GF-D8 (cell line): Measurements from ENCODE around the gene EEF1A2.
A peak's percentile ranks its signal among the peaks of the same experiment; 100 is the strongest.

Experiments
- DNase-seq: peaks from one replicate; lab custom pipeline; 2025; lab: John Stamatoyannopoulos, UW

Gene EEF1A2

DNA sequence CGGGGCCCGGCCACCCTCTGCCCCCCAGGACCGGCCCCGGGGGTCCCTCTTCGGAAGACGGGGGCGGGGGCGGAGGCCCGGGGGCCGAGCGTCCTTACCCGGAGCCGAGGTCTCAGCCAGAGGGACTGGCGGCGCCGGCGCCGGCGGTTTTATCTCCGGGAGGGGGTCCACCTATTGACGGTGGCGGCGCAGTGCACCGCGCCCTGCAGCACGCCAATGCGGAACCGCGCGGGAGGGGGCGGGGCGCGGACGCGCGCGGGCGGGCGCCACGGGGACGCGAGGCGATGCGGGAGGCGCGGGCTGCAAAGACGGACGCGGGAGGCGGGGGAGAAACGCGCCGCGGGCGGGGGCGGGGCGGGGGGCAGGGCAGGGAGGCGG is at the start of gene EEF1A2:
Gene EEF1A2 (minus strand): TSS at position 124 of the 378 bp plus-strand sequence. CDS start 1,320 bp downstream, outside the sequence.
- no peak for DNase-seq

DNA sequence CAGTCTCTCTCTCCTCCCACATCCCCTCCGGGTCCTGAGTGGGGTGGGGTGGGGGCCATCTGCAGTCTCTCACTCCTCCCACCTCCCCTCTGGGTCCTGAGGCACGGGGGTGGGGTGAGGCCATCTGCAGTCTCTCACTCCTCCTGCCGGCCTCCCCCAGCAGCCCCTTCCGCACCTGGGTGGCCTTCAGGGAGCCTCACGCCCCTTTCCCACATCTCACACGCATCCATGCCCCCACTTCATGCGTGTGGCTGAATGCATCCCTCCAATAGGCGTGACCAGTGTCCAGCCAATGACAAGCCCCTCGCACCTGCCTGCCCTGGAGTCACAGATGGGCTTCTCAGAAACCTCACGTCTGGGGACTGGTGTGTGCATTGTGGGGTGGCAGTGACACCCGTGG is 49.7 kb upstream of the EEF1A2 start:
- DNase-seq = no peak

DNA sequence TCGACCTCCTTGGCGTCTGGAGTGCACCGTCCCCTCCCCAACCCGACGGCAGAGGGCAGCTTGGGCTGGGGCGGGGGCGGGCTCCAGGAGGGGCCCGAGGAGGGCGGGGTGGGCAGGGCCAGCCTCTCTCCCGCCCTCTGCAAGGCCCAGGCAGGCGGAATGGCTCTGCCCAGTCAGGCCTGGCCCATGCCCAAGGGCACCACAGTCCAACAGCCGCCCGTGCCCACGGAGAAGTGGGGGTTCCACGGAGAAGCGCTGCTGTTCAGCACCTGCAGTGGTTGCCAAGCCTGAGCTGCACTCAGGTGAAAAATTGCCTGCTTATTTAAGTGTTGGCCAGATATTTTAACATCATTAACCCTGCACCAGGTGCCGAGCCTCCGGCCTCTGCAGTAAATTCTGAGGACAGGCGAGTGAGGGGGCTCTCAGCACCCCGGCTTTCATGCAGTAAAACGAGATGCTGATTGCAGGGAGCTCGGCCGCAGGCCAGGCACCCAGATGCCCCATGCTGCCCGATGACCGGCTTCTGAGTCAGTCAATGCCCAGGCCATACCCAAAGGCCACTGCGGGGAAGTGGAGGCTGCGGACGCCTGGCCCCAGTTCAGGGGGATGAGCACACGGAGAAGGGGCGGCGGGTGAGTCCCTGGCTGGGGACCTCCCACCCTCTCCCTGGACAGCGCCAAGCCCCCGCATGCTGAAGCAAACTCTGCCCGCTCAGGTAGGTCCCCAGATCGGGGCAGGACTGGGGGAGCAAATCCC is 49.0 kb upstream of the EEF1A2 start, which contains the start of gene SRMS:
Gene SRMS (minus strand): TSS at position 25 of the 756 bp plus-strand sequence. CDS start 286 bp downstream, outside the sequence.
- no peak for DNase-seq

DNA sequence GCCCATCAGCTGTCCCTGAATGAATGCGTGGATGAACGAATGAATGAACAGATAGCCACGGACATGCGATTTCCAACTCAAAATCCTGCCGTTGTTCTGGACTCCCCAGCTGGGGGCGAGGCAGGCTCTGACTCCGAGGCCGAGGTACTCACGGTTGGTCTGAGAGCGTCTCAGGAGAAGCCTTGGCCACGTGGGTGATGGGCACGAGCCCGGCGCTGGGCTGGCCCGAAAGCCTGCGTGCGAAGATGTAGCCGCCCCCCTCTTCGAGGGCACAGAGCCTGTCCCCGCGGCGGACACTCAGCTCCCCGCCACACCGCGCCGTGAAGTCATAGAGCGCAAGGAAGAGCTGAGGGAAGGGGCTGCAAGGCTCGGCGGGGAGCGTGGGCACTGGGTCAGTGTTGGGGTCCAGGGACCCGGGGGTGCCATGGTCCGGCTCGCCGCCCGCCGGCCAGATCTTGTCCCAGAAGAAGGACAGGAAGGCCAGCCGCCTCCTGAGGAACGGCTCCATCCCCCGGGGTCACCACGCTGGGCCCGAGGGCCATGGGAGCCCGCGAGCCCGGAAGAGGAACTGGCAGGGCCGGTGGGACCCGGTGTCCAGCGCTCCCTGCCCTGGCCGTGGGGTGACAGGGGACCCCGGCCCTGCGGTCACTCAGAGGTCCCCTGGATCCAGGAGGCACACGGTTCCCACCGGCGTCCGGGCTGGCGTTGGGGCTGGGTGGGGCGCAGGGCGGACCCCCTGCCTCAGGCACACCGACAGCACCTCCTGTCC is 48.3 kb upstream of the EEF1A2 start:
- no peak for DNase-seq

DNA sequence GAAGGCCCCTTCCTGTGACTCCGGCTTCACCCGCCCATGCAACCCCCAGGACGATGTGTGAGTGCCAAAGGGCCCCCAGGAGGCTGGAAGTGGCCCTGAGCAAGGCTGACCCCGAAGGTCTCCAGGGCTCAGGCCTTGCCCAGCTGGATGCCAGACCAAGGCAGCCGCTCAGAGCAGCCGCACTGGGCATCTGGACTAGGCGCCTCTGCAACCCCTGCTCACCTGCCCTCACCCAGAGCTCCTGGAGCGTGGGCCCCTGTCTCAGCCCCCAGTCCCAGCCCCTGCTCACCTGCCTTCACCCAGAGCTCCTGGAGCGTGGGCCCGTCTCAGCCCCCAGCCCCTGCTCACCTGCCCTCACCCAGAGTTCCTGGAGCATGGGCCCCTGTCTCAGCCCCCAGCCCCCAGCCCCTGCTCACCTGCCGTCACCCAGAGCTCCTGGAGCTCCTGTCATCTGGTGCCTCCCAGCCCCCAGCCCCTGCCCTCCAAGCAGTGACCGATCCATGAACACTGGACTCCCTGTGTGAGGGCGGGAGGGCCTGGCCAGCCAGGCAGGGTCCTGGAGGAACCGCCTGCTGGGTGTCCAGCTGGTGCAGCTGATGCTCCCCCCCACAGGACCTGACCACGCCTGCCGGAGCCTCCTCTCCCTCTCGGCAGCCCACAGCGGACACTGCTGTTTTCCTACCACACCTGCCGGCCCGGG is 47.5 kb upstream of the EEF1A2 start:
- no peak for DNase-seq

DNA sequence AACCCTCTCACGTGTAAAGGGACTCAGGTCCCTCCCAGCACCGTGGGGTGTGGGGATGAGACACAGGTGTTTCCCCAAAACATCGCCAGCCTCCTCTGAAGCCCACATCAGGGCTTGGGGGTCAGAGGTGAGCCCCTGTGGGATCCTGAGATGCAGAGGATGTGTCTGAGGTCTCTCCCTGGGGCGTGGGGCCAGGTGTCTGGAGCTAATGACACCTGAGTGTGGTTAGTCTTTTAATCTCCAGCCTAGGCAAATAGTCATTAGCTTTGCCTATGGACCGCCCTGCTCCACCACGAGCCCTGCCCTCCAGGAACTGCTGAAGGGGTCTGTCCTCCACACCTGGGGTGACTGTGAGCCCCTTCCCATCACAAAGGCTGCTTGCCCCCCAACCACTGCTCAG is 46.9 kb upstream of the EEF1A2 start:
- DNase-seq = no peak

DNA sequence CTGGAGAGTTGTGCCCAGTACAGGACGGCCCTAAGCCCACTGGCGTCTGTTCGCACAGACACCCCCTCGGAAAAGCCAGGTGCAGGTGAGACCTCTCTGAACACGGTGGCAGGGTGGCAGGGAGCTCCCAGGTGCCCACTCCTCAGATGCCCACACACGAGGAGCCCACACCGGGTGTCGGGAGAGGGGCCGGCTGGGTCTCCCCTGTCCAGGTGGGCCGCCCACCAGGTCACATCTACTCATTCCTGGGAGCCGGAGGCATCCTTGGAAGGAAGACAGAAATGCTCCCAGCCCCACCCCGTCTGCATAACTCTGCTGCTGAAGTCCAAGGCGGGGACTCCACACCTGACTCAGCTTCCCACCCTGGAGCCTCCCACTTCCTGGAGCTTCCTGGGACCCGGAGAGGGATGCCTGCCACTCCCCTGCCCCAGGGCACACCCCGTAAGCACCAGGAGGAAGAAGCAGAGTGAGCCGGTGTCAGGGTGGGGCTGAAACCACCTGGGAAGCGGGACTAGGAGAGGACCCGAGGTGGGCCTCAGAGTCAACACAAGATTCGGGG is 46.2 kb upstream of the EEF1A2 start:
- DNase-seq = no peak

DNA sequence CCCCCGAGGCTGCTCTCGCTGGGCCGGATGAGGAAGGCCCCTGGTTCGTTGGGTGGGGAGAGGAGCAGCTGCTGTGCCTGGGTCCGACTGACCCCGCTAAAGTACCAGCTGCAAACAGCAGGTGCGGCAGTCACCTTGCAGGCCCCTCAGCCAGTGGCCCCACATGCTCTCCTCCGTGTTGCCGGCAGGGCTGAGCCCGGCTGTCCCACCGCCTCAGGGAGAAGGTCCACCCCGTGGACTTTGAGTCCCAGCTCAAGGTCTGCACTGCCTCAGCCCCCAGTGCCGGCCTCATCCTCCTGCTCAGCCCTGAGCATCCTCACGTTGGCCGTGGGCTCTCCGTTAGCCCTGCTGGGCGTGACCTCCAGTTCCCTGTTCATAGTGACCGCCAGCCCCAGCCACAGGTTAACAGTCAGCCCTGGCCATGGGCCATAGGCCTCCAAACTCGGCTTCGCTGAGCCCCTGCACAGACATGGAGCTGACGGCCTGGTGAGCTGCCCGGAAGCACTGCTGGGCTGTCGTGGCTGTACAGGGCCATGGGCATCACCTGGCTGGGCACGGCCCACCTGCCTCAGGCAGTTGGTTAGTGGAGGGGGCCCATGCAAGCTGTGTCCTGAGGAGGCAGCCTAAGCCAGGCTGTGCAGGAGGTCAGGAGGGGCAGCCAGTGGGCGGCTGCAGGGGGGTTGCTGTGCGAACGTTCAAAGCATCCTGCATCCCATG is 45.5 kb upstream of the EEF1A2 start:
- DNase-seq = no peak

DNA sequence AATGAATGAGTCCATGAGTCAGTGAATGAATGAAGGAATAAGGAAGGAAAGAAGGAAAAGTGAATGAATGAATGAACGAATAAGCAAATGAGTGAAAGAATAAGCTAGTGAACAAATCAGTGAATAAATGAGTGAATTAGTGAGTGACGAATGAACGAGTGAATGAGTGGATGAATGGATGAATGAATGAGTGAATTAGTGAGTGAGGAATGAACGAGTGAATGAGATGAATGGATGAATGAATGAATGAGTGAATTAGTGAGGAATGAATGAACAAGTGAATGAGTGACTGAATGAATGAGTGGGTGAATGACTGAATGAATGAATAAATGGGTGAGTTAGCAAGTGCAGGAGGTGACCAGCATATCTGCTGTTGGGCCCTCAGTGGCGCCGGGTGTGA is 44.9 kb upstream of the EEF1A2 start:
- DNase-seq = no peak

DNA sequence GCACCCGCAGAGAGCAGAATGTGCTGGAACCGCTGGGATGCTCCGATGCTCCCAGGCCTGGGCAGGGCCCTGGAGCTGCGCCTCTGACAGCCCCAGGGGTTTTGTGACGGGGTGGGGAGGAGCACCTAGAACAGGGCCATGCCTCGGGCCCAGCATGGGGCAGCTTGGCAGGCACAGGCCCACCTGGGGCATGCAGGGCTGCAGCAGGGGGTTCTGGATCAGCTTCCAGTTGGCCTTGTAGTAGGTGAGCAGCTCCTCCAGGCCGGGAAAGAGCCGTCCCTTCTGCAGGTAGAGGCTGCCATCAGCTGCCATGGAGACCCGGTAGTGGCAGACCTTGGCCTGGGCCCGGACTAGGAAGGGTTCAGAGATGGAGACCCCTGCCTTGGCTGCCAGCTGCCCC is 44.2 kb upstream of the EEF1A2 start:
- DNase-seq = no peak

DNA sequence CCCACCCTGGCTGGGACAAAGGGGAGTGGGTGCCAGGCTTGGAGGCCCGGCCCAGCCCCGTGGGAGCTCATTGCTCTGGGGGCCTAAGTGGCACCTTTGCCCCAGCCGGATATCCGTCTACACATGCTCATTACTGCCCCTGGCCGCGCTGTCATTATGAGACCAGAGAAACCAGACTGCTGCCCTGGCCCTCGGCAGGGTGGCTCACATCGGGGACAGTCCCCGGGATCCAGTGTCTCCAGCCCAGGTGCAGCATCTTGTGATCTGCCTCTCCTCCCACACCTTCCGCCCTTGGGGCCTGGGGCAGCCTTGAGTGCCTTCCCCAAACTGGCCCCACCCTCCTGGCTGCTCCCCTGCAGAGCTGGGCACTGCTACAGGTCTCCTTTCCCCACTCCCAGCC is 43.8 kb upstream of the EEF1A2 start:
- no peak for DNase-seq

DNA sequence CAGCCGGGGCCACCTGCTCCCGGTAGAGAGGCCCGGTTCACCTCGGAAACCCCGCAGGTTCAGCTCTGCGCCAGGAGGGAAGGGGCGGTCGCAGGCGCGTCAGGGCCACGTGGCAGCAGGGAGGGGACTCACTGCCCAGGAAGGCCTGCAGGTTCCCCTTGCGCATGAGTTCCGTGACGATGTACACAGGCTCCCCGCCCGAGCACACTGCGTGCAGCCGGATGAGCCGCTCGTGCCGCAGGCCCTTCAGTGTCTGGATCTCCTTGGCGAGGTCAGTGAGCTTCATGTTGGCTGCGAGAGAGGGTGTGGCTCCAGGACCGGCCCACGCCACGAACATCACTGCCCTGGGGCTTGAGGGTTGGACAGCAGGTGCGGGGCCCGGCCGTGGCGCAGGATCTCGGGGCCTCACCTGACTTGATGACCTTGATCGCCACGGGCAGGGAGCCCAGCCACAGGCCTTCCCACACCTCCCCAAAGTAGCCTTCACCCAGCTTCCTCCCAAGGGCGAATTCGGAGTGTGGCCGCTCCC is 43.2 kb upstream of the EEF1A2 start:
- DNase-seq = no peak

DNA sequence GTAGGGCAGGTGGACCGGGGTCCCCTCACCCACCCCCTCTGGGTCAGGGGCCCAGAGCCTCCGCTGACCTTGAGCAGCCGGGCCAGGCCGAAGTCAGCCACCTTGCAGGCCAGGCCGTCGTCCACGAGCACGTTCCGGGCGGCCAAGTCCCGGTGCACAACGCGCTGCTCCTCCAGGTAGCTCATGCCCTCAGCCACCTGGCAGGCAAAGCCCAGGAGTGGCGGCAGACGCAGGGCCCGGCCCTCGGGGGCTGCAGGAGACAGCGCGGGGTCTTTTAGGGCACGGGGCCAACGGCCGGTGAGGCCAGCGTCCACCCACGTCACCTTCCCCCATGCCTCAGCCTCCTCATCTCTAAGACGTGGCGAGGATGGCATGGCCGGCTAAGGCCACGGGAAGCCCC is 42.5 kb upstream of the EEF1A2 start:
- no peak for DNase-seq

DNA sequence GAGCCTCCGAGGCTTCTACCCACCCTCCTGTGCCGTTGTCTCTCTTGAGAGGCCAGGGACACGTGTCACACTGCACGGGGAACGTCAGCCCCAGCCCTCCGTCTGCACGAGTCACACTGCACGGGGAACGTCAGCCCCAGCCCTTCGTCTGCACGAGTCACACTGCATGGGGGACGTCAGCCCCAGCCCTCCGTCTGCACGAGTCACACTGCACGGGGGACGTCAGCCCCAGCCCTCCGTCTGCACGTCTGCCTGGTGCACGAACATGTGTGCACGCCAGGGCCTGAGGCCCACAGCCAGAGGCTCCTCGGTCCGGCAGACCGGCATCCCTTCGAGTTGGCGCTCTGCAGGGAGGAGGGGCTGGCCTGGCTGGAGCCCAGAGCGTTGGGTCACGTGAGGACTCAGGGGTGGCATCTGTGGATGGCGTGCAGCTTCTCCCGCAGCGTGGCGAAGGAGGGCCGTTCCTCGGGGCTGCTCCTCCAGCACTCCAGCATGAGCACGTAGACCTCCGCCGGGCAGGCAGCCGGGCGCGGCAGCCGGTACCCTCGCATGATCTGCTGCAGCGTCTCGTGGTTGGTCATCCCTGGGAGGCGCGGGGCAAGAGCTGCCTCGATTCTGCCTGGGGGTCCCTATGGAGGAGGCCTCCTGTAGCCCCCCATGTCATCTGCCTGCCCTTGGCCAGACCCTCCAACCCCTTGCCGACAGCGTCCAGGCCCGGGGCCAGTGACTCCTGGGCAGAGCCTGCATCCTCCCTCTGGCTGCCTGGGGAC is 41.7 kb upstream of the EEF1A2 start:
- no peak for DNase-seq

DNA sequence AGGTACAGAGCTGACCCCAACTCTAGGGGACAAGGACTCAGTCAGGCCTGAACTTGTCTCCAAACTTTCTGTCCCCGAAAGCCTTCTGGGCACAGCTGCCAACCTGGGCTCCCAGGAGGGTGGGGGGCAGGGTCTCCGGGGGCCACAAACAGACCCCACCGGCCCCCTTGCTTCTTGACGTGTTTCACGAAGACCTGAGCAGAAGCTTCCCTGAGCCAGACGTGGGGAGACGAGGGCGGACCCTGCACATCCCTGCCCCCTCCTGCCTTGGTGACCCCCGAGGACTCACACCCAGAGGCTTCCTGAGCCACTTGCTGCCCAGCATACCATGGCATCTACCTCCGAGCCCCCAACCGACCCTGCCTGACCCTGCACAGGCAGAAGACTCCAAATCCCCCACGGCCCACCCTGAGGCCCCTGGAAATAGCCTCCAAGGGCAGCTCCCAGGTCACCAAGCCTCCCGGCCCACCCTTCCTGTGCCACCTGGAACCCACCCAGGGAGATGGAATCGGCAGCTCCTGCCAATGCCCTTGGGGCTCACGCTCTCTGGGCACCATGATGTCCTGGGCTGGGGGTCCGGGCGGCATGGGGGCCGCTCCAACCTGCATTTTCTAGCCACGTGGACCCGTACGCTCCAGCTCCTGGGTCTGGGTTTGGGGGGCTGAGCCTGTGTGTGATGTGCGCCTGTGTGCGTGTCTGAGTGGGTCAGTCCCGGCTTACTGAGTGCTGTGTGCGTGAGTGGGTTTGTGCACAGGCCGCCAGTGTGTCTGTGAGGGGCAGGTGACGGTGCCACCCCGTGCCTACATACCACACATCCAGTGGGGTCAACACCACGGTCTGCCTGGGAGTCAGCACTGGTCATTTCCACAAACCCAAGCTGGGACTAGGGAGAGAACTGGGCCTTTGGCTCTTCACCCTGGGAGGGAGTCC is 40.8 kb upstream of the EEF1A2 start:
- no peak for DNase-seq

DNA sequence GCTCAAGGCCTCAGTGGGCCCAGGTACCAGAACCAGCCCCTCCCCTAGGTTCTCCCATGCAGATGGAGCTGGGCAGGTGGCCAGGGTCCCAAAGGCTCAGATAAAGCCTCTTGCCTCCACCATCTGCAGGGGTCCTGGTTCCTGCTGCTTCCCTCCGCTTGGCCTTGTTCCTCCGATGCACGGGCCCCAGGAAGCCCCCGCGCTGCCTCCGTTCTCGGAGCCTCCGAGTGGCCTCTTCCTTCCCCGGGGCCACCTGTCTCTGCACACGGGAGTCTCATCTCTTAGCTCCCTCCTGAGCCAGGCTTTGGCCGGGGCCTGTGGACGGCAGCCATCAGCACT is 40.2 kb upstream of the EEF1A2 start:
- no peak for DNase-seq

DNA sequence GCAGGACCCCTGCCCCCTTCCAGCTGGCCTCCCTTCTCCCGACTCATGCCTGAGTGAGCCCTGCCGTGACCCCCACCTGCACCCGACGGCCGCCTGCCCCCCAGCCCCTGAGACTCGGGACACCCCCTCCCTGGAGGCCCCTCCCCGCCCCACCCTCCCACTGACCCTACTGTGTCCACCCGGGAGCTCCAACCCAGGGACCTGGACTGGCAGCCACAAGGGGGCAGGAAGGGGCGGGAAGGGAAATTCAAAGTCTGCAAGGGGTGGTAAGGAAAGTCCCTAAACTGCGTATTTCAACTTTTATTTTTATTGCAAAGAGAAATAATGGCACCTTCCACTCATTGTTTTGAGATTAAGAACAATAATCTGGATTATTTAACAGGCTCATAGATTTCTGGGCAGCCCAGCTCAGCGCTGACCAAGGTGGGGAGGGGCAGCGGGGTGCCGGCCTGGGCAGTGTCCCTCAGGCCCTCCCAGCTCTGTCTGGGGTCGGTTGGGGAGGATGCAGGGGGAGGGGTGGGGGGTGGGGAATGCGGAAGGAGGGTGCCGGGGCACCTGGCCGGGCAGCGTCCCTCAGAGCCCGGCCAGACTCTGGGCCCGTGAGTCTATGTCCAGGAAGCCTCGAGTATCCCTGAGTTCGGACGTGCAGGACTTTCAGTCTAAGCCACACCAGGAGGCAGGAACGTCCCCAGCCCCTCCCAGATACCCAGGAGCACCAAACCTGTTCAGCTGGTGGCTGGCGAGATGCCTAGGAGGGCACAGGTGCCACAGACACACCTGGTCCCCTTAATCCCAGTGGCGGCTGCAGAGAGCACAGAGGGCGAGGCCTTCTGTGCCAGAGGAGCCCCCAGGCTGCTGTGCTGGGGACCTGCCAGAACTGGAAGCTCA is 39.6 kb upstream of the EEF1A2 start:
- no peak for DNase-seq

DNA sequence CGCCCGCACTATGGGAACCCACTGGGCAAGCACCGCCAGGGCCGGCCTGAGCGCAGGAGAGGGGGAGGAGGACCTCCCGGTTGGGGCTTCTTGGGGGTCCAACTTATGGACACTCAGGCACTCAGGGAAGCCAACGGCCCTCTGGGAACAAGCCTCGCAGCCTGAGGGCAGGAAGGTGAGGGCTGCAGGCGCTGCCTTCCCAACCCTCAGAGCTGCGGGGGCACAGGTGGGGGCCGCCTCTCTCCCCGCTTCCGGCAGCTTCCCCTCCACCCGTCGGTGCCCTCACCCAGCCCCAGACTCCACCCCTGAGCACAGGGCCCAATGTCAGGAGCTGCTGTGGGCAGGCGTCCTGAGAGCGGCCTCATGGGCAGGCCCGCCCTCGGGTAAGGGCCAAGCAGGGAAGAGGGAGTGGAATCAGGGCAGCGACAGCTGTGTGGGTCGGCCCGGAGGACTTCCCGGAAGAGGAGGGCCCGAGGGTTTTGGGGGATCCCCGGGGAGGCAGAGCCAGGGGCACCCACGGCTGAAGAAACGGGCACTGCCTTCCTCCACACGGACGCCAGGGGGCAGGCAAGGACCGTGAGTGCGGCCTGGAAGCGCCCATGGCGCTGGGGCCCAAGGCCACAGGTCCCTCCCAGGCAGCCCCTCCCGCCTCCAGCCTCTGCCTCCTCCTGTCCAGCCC is 38.8 kb upstream of the EEF1A2 start:
- peak; percentile 80 for DNase-seq
